HG02588 (cell line): Measurements from ENCODE around the gene WNT8B.

Experiments used
- ATAC-seq: cut with Tn5 transposase; IDR thresholded peaks from one replicate; pipeline ENCODE4 v1.9.1; 2021; ENCODE audit warnings: mild to moderate bottlenecking, moderate library complexity; ENCODE audit not compliant: unreplicated experiment

WNT8B gene

DNA sequence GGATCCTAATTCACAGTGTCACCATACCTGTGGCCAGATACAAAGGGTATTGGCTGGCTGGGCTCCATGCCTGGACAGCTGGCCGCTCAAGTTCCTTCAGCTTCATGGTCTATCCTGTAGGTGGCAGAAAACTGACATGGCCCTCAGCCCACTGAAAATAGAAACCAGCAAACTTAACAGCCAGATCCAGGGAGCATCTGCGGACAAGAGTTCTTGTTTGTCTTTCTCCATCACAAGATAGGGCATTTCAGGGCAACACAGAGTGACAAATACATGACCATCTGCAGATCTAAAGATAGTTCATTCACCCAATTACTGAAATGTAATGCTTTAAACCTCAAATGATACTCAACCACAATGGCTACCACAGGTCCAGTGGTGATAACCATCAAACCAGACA lies 54.0 kb downstream of the WNT8B start:
- no peak for ATAC-seq

GRCh38 chr10:100518761-100519241 lies 56.0 kb downstream of the WNT8B start:
- no peak for ATAC-seq

- ATAC-seq: no peak
These were observed 56.7 kb downstream of the WNT8B start, which contains the start of gene SEC31B for GRCh38 chr10:100519311-100520051. Gene SEC31B (minus strand): TSS chr10:100519861. CDS start chr10:100516952, 2,909 bp downstream.

DNA sequence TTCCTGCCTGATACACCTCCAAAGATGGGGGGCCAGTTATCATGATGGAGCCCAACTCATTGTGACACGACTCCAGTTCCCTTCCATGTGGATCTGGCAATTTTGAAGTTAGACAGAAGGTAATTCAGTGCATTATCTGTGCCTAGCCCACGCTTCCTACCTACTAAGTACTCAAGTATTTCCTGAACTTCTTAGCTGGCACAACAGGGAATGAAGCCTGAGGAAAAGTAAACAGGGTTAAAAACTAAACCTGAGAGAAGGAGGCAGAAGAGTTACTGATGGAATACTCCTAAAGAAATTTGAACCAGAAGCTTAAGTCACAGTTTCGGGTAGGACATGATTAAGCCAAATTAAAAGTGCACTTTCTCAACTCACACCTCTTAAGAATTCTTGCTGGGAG lies 58.0 kb downstream of the WNT8B start:
- ATAC-seq: no peak

DNA sequence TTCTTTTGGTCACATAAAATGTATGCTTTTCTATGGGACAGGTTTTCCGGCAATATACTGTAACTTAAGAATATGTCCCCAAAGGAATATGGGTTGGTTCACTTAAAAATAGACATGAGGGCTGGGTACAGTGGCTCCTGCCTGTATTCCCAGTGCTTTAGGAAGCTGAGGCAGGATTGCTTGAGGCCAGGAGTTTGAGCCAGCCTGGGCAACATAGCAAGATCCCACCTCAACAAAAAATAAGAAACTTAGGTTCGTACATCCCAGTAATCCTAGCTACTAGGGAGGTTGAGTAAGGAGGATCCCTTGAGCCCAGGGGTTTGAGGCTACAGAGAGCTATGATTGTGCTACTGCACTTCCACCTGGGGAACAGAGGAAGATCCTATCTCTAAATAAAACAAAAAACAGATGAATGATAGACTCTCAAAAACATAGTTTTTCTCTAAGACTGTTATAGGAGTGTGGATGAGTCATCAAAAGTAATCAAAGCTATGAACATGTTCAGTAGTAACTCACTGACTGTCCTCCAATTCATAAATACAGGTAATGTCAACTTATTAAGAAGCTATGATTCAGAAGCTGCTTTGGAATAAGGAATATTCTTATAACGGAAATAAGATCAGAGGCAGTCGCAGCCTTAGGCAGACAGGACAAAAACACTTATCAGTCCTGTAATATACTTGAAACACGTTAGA lies 59.4 kb downstream of the WNT8B start:
- ATAC-seq: no peak

DNA sequence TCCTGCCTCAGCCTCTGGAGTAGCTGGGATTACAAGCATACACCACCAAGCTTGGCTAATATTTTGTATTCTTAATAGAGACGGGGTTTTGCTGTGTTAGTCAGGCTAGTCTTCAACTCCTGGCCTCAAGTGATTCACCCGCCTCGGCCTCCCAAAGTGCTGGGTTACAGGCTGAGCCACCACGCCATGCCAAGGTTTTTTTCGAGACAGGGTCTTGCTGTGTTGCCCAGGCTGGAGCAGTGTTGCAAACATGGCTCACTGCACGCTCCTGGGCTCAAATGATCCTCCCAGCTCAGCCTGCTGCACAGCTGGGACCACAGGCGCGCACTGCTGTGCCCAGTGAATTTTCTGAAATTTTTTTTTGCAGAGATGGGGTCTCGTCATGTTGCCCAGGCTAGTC lies 60.1 kb downstream of the WNT8B start:
- no peak for ATAC-seq

- ATAC-seq: no peak
These were observed 61.4 kb downstream of the WNT8B start for GRCh38 chr10:100524206-100524605.

- ATAC-seq: no peak
These were observed 61.8 kb downstream of the WNT8B start for GRCh38 chr10:100524638-100525037.

- no peak for ATAC-seq
These were observed 65.5 kb downstream of the WNT8B start for GRCh38 chr10:100528123-100528886.

DNA sequence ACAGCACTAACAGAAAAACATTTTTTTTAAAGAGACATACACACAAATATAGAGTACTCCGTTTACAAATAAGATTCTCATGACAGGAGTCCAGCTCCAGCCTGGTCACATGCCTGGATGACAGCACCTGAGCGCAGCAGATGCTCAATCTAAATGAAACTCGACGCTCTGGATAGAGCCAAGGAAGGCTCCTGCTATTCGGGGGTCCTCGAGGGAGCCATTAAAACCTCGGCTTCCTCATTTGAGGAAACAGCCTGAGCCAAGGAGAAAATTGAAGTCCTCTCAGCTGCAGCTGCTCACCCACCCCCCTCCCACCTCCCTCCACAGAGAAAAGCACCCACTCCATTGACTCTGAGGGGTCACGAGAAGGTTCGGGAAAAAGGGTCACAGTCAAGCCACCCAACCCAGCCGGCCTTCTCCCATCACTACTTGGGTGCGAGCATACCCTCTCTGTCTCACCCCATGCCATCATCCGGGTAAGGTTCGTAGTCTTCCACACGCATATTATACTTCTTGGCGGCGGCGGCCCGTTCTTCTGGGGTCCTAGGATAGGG lies 66.2 kb downstream of the WNT8B start:
- peak; percentile 13 for ATAC-seq

DNA sequence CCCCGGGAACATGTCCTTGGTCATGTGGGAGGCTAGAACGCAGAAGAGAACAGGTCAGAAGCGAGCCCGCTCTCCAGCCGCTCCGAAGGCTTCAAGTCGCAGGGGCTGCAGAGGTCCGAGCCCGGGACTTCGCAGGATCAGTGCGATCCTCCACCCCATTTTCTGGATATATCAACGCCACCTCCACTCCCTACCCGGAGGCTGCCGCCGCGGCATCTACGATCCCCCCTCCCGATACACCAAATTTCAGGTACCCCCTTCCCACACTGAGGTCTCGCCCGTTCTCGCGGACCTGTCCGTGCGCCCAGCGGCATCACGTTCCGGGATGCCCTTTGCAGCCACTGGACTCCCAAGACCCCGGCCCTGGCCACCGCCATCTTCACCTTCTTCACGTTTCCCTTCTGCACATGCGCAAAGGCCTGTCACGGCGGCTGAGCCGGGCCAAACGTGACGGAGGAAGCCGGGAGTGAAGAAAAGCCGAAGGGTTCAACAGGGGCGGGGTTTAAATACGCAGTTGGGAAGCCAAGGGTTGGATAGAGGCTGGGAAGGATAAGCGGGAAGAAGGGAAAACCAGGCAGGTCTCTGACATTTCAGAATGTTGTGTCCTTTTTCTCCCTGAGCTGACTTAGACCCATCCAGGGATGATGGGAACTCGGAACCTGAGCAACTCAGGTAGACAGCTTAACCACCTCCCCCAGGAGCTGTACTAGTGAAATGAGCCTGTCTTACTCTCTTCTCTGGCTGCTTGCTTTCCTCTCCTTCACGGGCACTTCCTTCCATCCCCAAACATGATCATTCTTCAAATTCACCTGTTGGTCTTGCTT lies 66.9 kb downstream of the WNT8B start, which contains the start of gene NDUFB8:
NDUFB8 (minus strand) TSS at position 397 of the 824 bp plus-strand sequence; CDS start at position 377, 20 bp downstream.
- ATAC-seq: peak; percentile 65

- ATAC-seq: no peak
These were observed 69.0 kb downstream of the WNT8B start for GRCh38 chr10:100531761-100532160.
